Body of pancreas (tissue), 4 donors: ENCODE data around the gene AGAP1.

Source experiments
- CTCF ChIP-seq, 7 experiments: fragments of 450-650 bp in 4 of 7; fragments of 200-600 bp in 3 of 7; sonication (generic) in 3 of 7; IDR thresholded peaks; one replicate each; pipeline ENCODE4 v1.5.1; 2016 to 2019; ENCODE audit warnings: antibody characterized with exemption in 7 of 7
- POLR2A ChIP-seq, 3 donors: fragments of 450-650 bp; IDR thresholded peaks; one replicate each; pipeline ENCODE4 v1.6.1; 2016; ENCODE audit warnings: antibody characterized with exemption in 3 of 3, mild to moderate bottlenecking in 2 of 3

- no peak for TF ChIP-seq CTCF (IDR thresholded peaks at IDR 0.05)
- TF ChIP-seq POLR2A (IDR thresholded peaks at IDR 0.05): no peak
These were observed 489.2 kb downstream of the AGAP1 start for GRCh38 chr2:235983016-235983415.
